HG02610 (cell line): ENCODE measurements around the gene KIAA0408.
"Not testable (repeated sequence)": the region's sequence is repeated elsewhere in the genome, so short reads cannot be mapped to it uniquely, and the experiment has no call there.

ENCODE experiments used
- ATAC-seq: cut with Tn5 transposase; IDR thresholded peaks from one replicate; pipeline ENCODE4 v1.9.1; 2021; ENCODE audit warnings: mild to moderate bottlenecking, moderate library complexity; ENCODE audit not compliant: unreplicated experiment

KIAA0408 gene

GRCh38 chr6:127464161-127464880 lies 5.1 kb upstream of the KIAA0408 start:
- no peak for ATAC-seq

DNA sequence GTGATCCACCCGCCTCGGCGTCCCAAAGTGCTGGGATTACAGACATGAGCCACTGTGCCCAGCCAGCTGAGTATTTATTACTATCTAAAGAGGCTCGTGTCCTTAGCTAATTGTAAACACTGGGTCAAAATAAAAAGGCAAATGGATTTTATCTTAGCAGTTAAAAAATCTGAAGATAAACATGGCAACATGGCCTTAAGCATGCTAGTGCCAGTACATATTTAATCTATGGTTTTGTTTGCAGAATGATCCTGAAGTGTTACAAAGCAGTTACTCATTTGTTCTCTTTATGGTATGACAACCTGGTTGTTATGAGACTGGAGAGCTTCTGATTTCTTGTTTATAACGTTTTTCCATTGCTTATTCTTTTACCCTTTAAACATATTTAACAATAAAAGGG lies 3.9 kb upstream of the KIAA0408 start:
- no peak for ATAC-seq

DNA sequence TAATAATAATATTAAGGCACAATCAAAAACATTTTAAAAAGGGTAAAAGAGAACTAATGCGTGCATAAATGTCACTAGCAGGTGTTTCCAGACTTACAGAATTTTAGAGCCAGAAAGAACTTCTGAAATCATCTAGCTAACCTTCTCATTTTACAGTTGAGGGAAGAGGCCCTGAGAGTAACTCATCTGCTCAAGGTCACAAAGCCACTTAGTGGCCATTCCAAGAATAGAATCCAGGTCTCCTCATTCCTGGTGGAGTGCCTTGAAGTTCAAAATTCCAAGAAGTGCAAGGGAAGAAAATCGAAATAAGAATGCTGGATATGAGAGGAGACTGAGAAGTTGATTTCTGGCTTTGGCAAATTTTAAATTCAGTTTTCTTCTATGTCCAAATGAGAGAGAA lies 3.2 kb upstream of the KIAA0408 start:
- no peak for ATAC-seq

GRCh38 chr6:127460465-127460864 lies 1.3 kb upstream of the KIAA0408 start:
- no peak for ATAC-seq

GRCh38 chr6:127458817-127459216 lies 372 bp downstream of the KIAA0408 start:
- ATAC-seq = no peak

DNA sequence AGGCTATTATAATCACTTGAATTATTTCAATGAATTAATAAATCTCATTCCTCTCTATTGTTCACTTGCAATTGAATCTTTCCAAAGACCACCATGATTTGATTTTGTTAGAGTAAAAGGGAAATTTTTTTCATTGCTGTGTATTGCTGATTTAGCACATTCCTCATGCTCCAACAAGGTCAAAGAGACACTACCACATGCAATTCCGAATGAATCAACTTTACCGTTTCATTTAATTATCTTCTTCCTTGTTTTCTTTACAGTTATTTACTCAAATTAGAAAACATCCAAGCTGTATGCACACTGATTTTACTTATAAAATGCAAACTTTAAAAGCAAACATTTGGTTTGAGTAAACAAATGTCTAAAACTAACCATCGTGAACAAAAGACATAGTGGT lies 967 bp downstream of the KIAA0408 start:
- ATAC-seq = no peak

- ATAC-seq = no peak
Observed at GRCh38 chr6:127457456-127458064, 1.6 kb downstream of the KIAA0408 start.

- ATAC-seq = no peak
Observed at GRCh38 chr6:127456465-127456864, 2.7 kb downstream of the KIAA0408 start.

- no peak for ATAC-seq
Observed at GRCh38 chr6:127453845-127454619, 5.2 kb downstream of the KIAA0408 start.

DNA sequence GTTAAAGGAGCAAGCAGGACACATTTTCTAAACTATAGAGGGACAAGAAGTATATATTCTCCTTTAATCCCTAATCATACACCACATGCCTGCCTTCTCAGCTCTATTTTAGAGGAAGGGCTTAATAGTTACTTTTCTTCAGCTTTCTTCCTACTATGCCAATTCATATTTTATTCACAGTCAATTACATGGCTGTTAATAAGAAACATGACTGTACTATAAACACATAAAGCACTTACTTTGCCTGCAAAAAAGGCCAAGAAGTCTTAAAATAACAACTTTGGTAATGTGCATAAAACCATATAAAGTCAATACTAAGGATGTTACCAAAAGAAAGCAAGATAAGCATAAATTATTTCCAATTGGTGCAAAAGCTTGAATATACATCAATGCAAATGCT lies 6.4 kb downstream of the KIAA0408 start:
- ATAC-seq = no peak

DNA sequence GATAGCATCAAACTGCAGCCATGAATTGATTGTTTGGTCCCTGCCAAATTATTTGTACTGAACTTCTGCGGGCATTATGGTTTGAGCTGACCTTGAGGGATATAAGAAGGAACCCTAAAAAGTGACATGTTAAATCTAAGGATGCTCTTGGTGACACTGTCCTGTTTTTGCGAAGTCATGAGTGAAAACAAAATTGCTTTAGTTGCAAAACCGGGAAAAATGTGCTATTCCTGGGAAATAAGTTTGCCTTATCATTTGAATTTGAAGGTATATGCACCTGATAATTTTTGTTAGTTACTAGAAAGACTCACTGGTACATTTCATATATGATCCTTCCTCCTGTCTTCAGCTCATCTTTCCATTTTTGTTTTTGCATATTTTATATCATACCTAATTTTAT lies 7.8 kb downstream of the KIAA0408 start:
- ATAC-seq = no peak

DNA sequence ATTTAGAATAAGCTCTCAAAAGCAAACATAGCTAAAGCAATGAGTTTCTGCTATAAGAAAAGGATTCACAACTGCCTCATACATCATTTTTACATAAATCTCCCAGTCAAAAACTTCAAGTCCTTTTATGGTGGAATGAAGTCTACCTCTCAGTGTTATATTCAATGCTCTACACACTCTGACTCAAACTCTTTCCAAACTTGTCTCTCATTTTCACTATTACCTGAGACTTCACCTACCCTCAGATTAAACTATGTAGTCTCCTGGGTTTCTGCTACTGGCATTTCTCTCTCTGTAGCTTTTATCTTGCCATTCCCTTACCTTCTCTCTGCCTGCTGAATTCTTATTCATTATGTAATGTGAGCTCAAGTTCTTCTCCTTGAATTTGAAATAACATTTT lies 11.4 kb downstream of the KIAA0408 start:
- ATAC-seq = no peak

DNA sequence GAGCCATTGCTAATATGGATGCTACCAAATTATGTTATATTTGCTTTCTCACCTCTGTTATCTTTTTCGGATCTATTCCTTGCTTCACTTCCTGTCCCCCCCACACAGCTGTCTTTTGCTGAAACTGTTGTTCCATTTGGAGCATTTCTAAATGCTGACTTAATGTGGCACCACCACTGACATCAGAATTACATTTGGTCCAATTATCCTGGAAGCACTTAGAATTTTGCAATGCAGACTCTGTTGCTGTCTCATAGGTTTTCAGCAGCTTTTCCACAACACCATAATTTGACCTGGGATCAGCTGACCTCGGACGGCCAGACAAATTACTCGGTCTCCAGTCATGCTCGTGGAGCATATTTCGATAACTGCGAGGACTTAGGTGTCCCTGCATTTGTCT lies 12.8 kb downstream of the KIAA0408 start:
- no peak for ATAC-seq

- ATAC-seq = no peak
Observed at GRCh38 chr6:127441881-127442280, 17.3 kb downstream of the KIAA0408 start.

DNA sequence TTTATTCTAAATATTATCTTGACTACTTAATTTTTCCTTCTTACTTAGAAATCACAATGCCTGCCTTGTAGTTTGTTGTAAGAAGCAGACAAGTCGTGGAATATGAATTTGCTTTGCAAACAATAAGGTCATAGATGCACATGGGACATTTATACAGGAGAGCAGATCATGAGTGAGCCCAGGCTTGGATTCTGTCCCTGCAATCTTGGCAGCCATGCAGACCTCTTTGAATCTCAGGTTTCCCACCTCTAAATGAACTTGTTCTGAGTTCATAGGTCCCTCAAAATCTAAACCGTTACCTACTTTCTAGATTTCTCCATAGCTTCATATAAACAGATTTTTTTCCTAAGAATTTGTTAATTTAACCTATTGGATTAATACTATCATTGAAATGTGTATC lies 19.5 kb downstream of the KIAA0408 start:
- ATAC-seq = no peak

DNA sequence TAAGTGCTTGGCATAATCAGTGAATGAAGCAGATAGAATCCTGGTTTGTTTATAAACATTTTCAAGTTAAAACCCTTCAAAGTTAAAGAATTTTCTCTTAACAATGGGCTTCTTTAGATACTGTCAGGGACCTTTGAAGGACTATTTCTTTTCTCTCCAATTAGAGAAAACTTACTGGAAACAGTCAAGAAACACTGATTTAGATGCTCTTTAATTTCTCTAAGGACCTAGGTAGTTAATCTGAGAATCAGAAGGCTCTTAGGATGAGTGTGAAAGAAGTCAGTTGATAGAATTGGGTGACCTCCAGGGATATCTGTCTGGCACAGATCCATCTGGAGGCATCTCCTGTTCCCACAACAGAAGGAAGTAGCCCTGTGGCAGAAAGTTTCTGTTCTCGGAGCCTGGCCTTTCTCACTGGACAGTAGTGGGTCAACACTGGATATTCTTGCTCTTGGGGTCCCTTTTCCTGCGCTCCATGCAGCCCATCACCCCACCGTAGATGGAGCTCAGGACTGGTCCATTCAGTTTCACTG lies 22.5 kb downstream of the KIAA0408 start:
- no peak for ATAC-seq

DNA sequence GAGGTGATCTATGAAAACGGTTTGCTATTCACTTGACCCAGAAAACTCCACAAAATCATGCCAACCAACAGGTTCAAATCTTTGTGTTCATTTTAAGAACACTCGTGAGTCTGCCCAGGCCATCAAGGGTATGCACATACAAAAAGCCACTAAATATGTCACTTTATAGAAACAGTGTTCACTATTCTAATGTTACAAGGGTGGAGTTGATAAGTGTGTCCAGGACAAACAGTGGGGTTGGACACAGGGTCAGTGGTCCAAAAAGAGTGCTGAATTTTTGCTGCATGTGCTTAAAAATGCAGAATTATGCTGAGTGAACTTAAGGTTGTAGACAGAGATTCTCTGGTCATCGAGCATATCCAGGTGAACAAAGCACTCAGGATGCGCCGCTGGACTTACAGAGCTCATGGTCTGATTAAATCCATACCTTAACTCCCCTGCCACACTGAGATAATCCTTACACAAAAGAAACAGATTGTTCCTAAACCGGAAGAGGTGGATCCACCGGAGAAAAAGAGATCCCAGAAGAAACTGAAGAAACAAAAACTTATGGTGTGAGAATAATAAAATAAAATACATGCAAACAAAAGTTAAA lies 23.5 kb downstream of the KIAA0408 start:
- no peak for ATAC-seq

- no peak for ATAC-seq
Observed at GRCh38 chr6:127434651-127435050, 24.5 kb downstream of the KIAA0408 start.

DNA sequence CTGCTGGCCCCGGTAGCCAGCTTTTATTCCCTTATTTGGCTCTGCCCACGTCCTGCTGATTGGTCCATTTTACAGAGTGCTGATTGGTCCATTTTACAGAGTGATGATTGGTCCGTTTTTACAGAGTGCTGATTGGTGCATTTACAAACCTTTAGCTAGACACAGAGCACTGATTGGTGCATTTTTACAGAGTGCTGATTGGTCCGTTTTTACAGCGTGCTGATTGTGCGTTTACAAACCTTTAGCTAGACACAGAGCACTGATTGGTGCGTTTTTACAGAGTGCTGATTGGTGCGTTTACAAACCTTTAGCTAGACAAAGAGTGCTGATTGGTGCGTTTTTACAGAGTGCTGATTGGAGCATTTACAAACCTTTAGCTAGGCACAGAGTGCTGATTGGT lies 30.6 kb downstream of the KIAA0408 start:
- not testable (repeated sequence) for ATAC-seq

GRCh38 chr6:127423921-127424320 lies 35.3 kb downstream of the KIAA0408 start:
- ATAC-seq = no peak

GRCh38 chr6:127421164-127421563 lies 38.0 kb downstream of the KIAA0408 start:
- ATAC-seq = not testable (repeated sequence)
